MCF 10A (cell line): ENCODE measurements around the gene TMEM244. TPM values are rescaled to one million over a fixed set of nuclear protein-coding genes. Genes with fewer than 3 reads are reported as not detected.

ENCODE experiments used
- Bru-seq: library from RNA; stranded (reverse); fragments of 400-500 nt; gene quantifications from one replicate; lab custom pipeline; 2021; lab: Mats Ljungman, UMichigan
- BruChase-seq, 2 experiments: library from RNA; stranded (reverse); fragments of 400-500 nt; gene quantifications; one replicate each; lab custom pipeline; 2021; lab: Mats Ljungman, UMichigan
- BruUV-seq: library from RNA; stranded (reverse); fragments of 400-500 nt; replicated peaks from 2 replicates; lab custom pipeline; 2021; lab: Mats Ljungman, UMichigan
- CTCF ChIA-PET: fragments of 300-600 bp; sonication (Branson Sonifier 250); formaldehyde crosslinking; extraction: SDS; loops from one replicate; lab custom pipeline; 2021; ENCODE audit warnings: antibody characterized with exemption, inconsistent platforms; lab: Yijun Ruan, JAX
- POLR2A ChIA-PET: fragments of 300-600, 350-650 bp; sonication (Branson Sonifier 250); formaldehyde crosslinking; extraction: SDS; loops from one replicate; lab custom pipeline; 2020; ENCODE audit warnings: antibody characterized with exemption, inconsistent platforms; lab: Yijun Ruan, JAX
- DNase-seq: peaks from one replicate; pipeline ENCODE4 v3.0.0-alpha.2; 2018; ENCODE audit not compliant: unreplicated experiment
- H3K27ac Mint-ChIP-seq: one replicate; pipeline ENCODE4 v1.8.0; 2022; ENCODE audit warnings: mild to moderate bottlenecking, low read depth, mixed read lengths; ENCODE audit not compliant: unreplicated experiment
- H3K27me3 Mint-ChIP-seq: one replicate; pipeline ENCODE4 v1.8.0; 2022; ENCODE audit warnings: mixed read lengths; ENCODE audit not compliant: insufficient read depth, unreplicated experiment
- H3K36me3 Mint-ChIP-seq: one replicate; pipeline ENCODE4 v1.8.0; 2022; ENCODE audit warnings: mild to moderate bottlenecking, moderate library complexity, mixed read lengths; ENCODE audit not compliant: insufficient read depth, unreplicated experiment
- H3K4me1 Mint-ChIP-seq: one replicate; pipeline ENCODE4 v1.8.0; 2022; ENCODE audit warnings: mixed read lengths; ENCODE audit not compliant: insufficient read depth, unreplicated experiment
- H3K4me3 Mint-ChIP-seq: one replicate; pipeline ENCODE4 v1.8.0; 2022; ENCODE audit warnings: mild to moderate bottlenecking, moderate library complexity, mixed read lengths; ENCODE audit not compliant: unreplicated experiment
- H3K9me3 Mint-ChIP-seq: one replicate; pipeline ENCODE4 v1.8.0; 2022; ENCODE audit warnings: mixed read lengths; ENCODE audit not compliant: unreplicated experiment
- intact Hi-C: fragments of 100-400 bp; cut with micrococcal nuclease; formaldehyde crosslinking; loops from 2 replicates; pipeline ENCODE4 v1.14.1; 2022
- long read RNA-seq: library from polyadenylated mRNA; stranded (forward); transcript quantifications from one replicate; pipeline ENCODE4 v2.0.0, GENCODE V29; 2022
- total RNA-seq: library from RNA; stranded (reverse); gene quantifications from 2 replicates; pipeline ENCODE4 v1.2.3, GENCODE V29; 2022
- TF ChIP-seq, protein P1 (sequence below): fragments of 200-600 bp; IDR thresholded peaks from one replicate; pipeline ENCODE4 v1.8.0; 2022; ENCODE audit warnings: antibody characterized with exemption, mild to moderate bottlenecking; ENCODE audit not compliant: unreplicated experiment

TMEM244 gene, protein sequence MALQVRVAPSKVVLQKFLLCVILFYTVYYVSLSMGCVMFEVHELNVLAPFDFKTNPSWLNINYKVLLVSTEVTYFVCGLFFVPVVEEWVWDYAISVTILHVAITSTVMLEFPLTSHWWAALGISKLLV
- total RNA-seq (not detected in 2 replicates), Bru-seq, nascent RNA (percentile 8 among the genes with signal in this experiment), BruChase-seq, experiment 1, labeled RNA remaining after a 6-hour chase (percentile 9 among the genes with signal in this experiment), BruChase-seq, experiment 2, labeled RNA remaining after a 2-hour chase (percentile 14 among the genes with signal in this experiment)
- long read RNA-seq = 0 reads

DNA sequence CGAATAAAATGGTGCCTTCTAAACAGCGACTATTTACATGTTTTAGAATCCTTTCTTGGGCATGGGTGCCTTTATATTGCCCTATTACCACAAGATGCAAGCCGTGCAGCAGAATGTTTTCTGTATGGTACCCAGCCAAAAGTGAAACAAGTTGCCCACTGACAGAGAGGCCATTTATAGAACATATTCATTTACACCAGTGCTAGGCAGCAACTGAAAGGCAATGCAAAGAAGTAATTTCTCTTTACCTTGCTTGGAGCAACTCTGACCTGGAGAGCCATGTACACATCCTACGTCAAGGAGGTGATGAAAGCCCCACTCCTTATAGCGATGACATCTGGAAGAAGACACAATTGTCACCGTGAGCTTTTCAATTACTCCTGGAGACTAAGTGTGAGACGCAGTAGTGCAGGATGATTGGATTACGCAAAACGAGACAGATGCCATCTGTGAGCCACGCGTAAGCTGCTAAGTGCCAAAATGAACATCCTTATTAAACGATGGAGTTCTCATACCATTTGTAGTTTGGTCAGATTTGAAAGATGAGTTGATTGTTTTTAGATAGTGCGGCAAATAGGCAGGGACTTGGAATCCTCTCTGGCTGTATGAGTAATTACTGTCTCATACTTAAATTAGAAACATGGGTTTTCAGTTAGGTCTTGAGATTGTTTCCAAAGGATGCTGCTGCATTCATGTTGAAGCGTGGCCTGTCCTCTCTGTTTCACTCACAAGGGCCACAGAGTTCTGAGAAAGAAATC lies at the start of gene TMEM244:
TMEM244 (minus strand) TSS at position 408 of the 758 bp plus-strand sequence; CDS start at position 281, 127 bp downstream.
- Mint-ChIP-seq H3K9me3 (no peaks in the 10 kb centered on the region), H3K36me3 (peaks cover 9% of the 10 kb centered on the region), H3K27me3 (no peaks in the 10 kb centered on the region), H3K4me3 (no peak within 1 kb of the TSS), H3K4me1 (no peaks in the 10 kb centered on the region), H3K27ac (no peak within 1 kb of the TSS)
- BruUV-seq = no TSS peak
- ChIA-PET CTCF (interaction anchor here (0.6 to 1.0 kb wide), 2 partner anchors 10 to 28 kb away, joined by 3 to 5 read pairs; no protein-coding TSS in a partner anchor), POLR2A (interaction anchor here (1.0 kb wide), 1 partner anchor 9 kb away, joined by 3 read pairs; no protein-coding TSS in a partner anchor)
- TF ChIP-seq, protein P1, sequence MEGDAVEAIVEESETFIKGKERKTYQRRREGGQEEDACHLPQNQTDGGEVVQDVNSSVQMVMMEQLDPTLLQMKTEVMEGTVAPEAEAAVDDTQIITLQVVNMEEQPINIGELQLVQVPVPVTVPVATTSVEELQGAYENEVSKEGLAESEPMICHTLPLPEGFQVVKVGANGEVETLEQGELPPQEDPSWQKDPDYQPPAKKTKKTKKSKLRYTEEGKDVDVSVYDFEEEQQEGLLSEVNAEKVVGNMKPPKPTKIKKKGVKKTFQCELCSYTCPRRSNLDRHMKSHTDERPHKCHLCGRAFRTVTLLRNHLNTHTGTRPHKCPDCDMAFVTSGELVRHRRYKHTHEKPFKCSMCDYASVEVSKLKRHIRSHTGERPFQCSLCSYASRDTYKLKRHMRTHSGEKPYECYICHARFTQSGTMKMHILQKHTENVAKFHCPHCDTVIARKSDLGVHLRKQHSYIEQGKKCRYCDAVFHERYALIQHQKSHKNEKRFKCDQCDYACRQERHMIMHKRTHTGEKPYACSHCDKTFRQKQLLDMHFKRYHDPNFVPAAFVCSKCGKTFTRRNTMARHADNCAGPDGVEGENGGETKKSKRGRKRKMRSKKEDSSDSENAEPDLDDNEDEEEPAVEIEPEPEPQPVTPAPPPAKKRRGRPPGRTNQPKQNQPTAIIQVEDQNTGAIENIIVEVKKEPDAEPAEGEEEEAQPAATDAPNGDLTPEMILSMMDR = no peak
- intact Hi-C loops = no loop called here
- DNase-seq = no peak

DNA sequence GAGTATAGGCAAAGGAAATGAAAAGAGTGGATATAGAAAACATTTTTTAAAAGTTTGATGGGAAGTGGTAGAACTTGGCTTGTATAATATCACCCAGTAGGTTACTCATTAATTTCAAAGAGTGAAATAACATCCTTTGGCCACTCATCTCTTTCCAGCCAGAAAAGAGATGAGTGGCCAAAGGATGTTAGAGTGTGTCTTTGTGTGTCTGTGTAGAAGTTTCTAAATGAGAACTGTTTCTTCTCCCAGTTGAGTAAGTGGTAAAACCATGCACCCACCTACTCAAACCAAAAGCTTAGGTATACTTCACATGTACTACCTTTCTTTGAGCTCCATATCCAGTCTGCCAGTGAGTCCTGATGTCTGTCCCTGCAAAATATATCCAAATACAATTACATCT lies 47.7 kb upstream of the TMEM244 start:
- intact Hi-C loops = no loop called here
- TF ChIP-seq, protein P1 = no peak

DNA sequence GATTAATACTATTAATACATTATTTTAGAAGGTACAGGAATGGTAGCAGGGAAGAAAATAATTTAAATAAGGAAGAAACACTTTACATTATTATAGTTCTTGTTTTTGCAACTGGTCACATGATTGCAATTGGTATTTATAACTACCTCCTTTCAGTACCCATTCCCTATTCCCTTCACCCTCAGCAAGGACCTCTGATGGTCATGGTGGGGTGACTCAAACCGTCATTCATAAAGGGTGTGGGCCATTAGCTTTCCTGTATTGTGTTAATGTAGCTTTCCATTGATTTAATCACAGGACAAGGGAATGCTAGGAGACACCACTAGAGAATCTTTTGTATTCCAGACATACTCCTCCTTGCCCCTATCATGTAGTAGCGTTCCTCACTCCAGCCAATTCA lies 47.2 kb upstream of the TMEM244 start:
- Mint-ChIP-seq H3K27ac (no peak overlapping the region), H3K36me3 (no peaks in the 10 kb centered on the region), H3K4me3 (no peak overlapping the region), H3K27me3 (no peaks in the 10 kb centered on the region), H3K9me3 (no peaks in the 10 kb centered on the region), H3K4me1 (no peaks in the 10 kb centered on the region)
- TF ChIP-seq, protein P1 = no peak
- intact Hi-C loops = no loop called here
- no TSS peak for BruUV-seq
- POLR2A ChIA-PET = no interaction called here
- DNase-seq = no peak
- CTCF ChIA-PET = interaction anchor here (1.7 kb wide), 1 partner anchor 15 kb away, joined by 4 read pairs; no protein-coding TSS in a partner anchor

More for the DNA sequence above, 47.7 kb upstream of the TMEM244 start:
- Mint-ChIP-seq H3K9me3 (no peaks in the 10 kb centered on the region), H3K4me3 (no peak overlapping the region), H3K36me3 (no peaks in the 10 kb centered on the region), H3K27ac (no peak overlapping the region), H3K27me3 (no peaks in the 10 kb centered on the region), H3K4me1 (no peaks in the 10 kb centered on the region)
- CTCF ChIA-PET = no interaction called here
- POLR2A ChIA-PET = no interaction called here
- no TSS peak for BruUV-seq
- DNase-seq = no peak
